Aorta (tissue), 5 donors: ENCODE measurements around the gene SLC25A28. TPM values are rescaled to one million over a fixed set of nuclear protein-coding genes. Genes with fewer than 3 reads are reported as not detected.

Experiments
- ATAC-seq: fragments of 200-7000 bp; cut with Tn5 transposase; one replicate; pipeline ENCODE4 v1.9.1; 2022; ENCODE audit warnings: moderate library complexity; ENCODE audit not compliant: low FRiP score
- DNase-seq, 2 donors: peaks; one replicate each; pipeline ENCODE4 v3.0.0-alpha.2; 2020
- H3K27ac ChIP-seq, 2 donors: one replicate each; pipeline ENCODE4 v1.5.1; 2013; ENCODE audit warnings: low read length in 2 of 2, mild to moderate bottlenecking in 2 of 2, moderate library complexity in 2 of 2, control low read depth in 1 of 2, inconsistent platforms in 1 of 2, low read depth in 1 of 2
- H3K27me3 ChIP-seq, 2 donors: one replicate each; pipeline ENCODE4 v1.6.1; 2013; ENCODE audit warnings: control low read depth in 1 of 2, low read length in 1 of 2, mild to moderate bottlenecking in 1 of 2, moderate library complexity in 1 of 2; ENCODE audit not compliant: insufficient read depth in 2 of 2, control insufficient read depth in 1 of 2
- H3K36me3 ChIP-seq, 2 donors: one replicate each; pipeline ENCODE4 v1.6.1; 2013; ENCODE audit warnings: control low read depth in 1 of 2, low read length in 1 of 2, mild to moderate bottlenecking in 1 of 2; ENCODE audit not compliant: insufficient read depth in 2 of 2, control insufficient read depth in 1 of 2
- H3K4me1 ChIP-seq, 2 donors: one replicate each; pipeline ENCODE4 v1.6.1; 2013; ENCODE audit warnings: low read length in 2 of 2, control low read depth in 1 of 2, mild to moderate bottlenecking in 1 of 2, moderate library complexity in 1 of 2; ENCODE audit not compliant: insufficient read depth in 2 of 2, control insufficient read depth in 1 of 2
- H3K4me3 ChIP-seq, 2 donors: one replicate each; pipeline ENCODE4 v1.5.1; 2013; ENCODE audit warnings: low read length in 2 of 2, control low read depth in 1 of 2, mild to moderate bottlenecking in 1 of 2
- H3K9me3 ChIP-seq: one replicate; pipeline ENCODE4 v1.6.1; 2013; ENCODE audit warnings: mild to moderate bottlenecking, low read length; ENCODE audit not compliant: control insufficient read depth
- WGBS, 2 donors: extraction: QIAGEN DNeasy Blood & Tissue Kit; methylation state at CpG; one replicate each; pipeline ENCODE4 v1.1.7; 2013; 5-methylcytosine and 5-hydroxymethylcytosine counted together
- intact Hi-C, 2 donors: fragments of 100-400 bp; cut with DNase I; formaldehyde crosslinking; loops; one replicate each; pipeline versions ENCODE4 v1.14.2 to v1.15.0; 2022
- polyA plus RNA-seq, 2 donors: library from polyadenylated mRNA; stranded (reverse); fragments of 200-250 nt; gene quantifications; one replicate each; pipeline ENCODE4 v1.2.3, GENCODE V29; 2013
- total RNA-seq, 2 donors: library from RNA; stranded (reverse); fragmentation: NEBNext Ultra II Directional; extraction: Animal tissue kit (Norgen Biotek cat#: 25700); gene quantifications; one replicate each; pipeline ENCODE4 v1.2.1, GENCODE V29; 2021
- donor health status: healthy with polysubstance abuse.
- donor health status: Bipolar disorder and iron deficiency.
- donor health status: DM: no; HTN: no; CAD: no.
- donor health status: DM: no; HTN: no; CAD: no.
- donor health status: DM: yes; HTN: yes; CAD: no.

SLC25A28 gene
- total and polyA plus RNA-seq, 4 donors = 40.4 to 157 (median 45.5) TPM

DNA sequence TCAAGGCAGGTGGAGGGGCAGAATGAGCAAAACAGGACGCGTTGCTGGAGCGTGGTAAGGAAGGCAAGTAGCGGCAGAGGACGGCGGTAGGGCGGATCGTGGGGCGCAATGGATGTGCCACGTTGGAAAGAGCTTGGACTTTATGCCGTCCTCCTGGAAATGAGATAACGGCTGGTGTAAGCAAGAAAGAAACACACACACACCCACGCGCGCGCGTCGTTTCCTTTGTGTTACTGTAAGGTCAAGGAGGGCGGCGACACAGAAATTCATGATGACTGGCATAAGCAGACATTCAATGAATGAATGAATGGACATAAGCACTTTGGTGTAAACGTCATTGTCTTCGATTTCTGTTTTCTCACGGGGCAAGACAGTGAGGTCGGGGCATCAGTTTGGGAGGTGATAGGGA is 38.4 kb upstream of the SLC25A28 start:
- no peaks in the 10 kb centered on the region for H3K9me3 ChIP-seq
- peak overlapping the region; percentile 1 to 88 for H3K4me3 ChIP-seq
- peak; percentile 63 to 88 for DNase-seq
- H3K4me1 ChIP-seq = no peaks in the 10 kb centered on the region
- WGBS, 2 donors = 6 to 8% methylated on average over 24 of the region's 24 CpGs
- H3K27ac ChIP-seq = no peak overlapping the region
- peak; percentile 31 for ATAC-seq
- intact Hi-C loops = loop anchor here (1.0 to 5.0 kb wide), 2 partner anchors 36 to 37 kb away; partner anchors contain the start of gene SLC25A28 (in 1 of the 2)
- no peaks in the 10 kb centered on the region for H3K27me3 ChIP-seq
- H3K36me3 ChIP-seq = no peaks in the 10 kb centered on the region

DNA sequence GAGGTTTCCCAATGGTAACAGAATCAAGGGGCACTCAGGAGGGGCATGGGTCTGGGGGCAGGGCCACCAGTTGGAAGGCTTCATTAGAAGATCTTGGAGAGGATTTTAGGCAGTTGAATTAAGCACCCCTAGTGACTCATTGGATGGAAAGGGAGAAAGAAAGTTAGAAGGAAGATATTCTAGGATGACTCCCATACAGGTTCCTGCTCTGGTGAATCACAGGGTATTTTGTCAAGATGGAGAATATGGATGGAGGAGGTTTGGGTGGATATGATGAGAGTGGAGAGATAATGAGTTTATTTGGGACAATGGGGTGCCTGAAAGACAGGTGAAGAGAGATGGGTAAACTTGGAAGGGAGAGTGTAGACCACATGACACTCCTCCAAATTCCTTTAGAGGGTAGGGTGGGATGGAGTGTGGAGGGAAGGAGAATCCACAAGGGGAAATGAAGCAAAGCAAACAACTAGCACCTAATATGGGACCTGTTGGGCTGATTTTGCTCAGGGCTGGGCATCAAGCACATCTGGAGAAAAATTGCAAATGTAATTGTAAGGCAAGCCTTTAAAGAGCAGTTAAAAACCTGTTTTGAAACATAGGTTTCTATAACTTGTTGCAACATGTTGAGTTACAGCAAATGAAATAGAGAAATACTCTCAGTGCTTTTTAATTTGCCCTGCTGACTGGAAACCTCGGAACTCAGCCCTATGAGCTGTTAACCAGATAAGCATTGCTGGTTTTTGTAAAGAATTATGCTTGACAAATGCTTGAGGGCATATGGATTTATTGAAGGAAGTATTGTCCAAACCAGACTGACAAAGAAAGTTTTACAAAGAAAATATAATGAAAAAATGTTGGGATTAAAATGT is 36.2 kb upstream of the SLC25A28 start:
- H3K9me3 ChIP-seq = no peaks in the 10 kb centered on the region
- no peaks in the 10 kb centered on the region for H3K36me3 ChIP-seq
- 0% methylated on average over 1 of the region's 1 CpG for WGBS, 2 donors
- DNase-seq (no peak), ATAC-seq (no peak)
- H3K27ac ChIP-seq = no peak overlapping the region
- H3K27me3 ChIP-seq = no peaks in the 10 kb centered on the region
- intact Hi-C loops = loop anchor here in 1 of 2 donors (5.0 kb wide), 1 partner anchor 34 kb away; the partner anchor contains the start of gene SLC25A28
- H3K4me1 ChIP-seq = no peaks in the 10 kb centered on the region
- H3K4me3 ChIP-seq = no peak overlapping the region

- intact Hi-C loops = loop anchor here in 1 of 2 donors (5.0 kb wide), 1 partner anchor 32 kb away; the partner anchor contains the start of gene SLC25A28
- Histone ChIP-seq H3K27ac (no peak overlapping the region), H3K36me3 (no peaks in the 10 kb centered on the region), H3K4me3 (no peak overlapping the region), H3K27me3 (no peaks in the 10 kb centered on the region), H3K4me1 (no peaks in the 10 kb centered on the region), H3K9me3 (no peaks in the 10 kb centered on the region)
- ATAC-seq = no peak
- WGBS, 2 donors = 84 to 88% methylated on average over 9 of the region's 9 CpGs
- DNase-seq = no peak
These were observed 34.3 kb upstream of the SLC25A28 start for GRCh38 chr10:99654390-99655175.

GRCh38 chr10:99652800-99653390 is 32.7 kb upstream of the SLC25A28 start:
- 92 to 94% methylated on average over 4 of the region's 4 CpGs for WGBS, 2 donors
- no peak overlapping the region for H3K4me3 ChIP-seq
- no peaks in the 10 kb centered on the region for H3K27me3 ChIP-seq

DNA sequence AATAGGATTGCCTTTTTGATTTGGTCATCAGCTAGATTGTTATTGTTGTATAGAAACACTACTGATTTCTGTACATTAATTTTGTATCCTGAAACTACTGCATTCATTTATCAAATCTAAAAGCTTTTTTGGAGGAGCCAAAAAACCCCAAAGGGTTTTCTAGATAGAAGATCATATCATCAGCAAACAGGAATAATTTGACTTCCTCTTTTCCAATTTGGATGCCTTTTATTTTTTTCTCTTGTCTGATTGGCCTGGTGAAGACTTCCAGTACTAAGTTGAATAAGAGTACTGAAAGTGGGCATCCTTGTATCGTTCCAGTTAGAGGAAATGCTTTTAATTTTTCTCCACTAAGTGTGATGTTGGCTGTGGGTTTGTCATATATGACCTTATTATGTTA is 28.5 kb upstream of the SLC25A28 start:
- Histone ChIP-seq H3K4me1 (no peaks in the 10 kb centered on the region), H3K27ac (no peak overlapping the region), H3K9me3 (no peaks in the 10 kb centered on the region), H3K27me3 (no peaks in the 10 kb centered on the region), H3K4me3 (no peak overlapping the region), H3K36me3 (no peaks in the 10 kb centered on the region)
- ATAC-seq (no peak), DNase-seq (no peak)
- intact Hi-C loops = no loop called here
- WGBS, 2 donors = 0% methylated on average over 1 of the region's 1 CpG

More at GRCh38 chr10:99652800-99653390, 32.7 kb upstream of the SLC25A28 start:
- no peaks in the 10 kb centered on the region for H3K36me3 ChIP-seq
- H3K9me3 ChIP-seq = no peaks in the 10 kb centered on the region
- intact Hi-C loops = no loop called here
- DNase-seq (no peak), ATAC-seq (no peak)
- no peak overlapping the region for H3K27ac ChIP-seq
- H3K4me1 ChIP-seq = no peaks in the 10 kb centered on the region

DNA sequence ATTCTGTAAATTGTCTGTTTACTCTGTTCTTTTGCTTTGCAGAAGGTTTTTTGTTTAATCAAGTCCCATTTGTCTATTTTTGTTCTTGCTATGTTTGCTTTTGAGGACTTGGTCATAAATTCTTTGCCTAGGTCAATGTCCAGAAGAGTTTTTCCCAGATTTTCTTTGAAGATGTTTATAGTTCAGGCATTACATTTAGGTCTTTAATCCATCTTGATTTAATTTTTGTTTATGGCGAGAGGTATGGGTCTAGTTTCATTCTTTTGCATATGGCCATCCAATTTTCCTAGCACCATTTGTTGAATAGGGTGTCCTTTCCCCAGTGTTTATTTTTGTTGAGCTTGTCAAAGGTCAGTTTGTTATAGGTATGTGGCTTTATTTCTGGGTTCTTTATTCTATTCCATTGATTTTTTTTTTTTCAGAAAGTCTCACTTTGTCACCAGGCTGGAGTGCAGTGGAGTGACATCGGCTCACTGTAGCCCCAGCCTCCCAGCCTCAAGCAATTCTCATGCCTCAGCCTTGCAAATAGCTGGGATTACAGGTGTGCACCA is 27.4 kb upstream of the SLC25A28 start:
- Histone ChIP-seq H3K4me3 (no peak overlapping the region), H3K36me3 (no peaks in the 10 kb centered on the region), H3K27me3 (no peaks in the 10 kb centered on the region), H3K4me1 (no peaks in the 10 kb centered on the region), H3K9me3 (no peaks in the 10 kb centered on the region), H3K27ac (no peak overlapping the region)
- intact Hi-C loops = no loop called here
- ATAC-seq (no peak), DNase-seq (no peak)
- WGBS, 2 donors = 85 to 94% methylated on average over 2 of the region's 2 CpGs

DNA sequence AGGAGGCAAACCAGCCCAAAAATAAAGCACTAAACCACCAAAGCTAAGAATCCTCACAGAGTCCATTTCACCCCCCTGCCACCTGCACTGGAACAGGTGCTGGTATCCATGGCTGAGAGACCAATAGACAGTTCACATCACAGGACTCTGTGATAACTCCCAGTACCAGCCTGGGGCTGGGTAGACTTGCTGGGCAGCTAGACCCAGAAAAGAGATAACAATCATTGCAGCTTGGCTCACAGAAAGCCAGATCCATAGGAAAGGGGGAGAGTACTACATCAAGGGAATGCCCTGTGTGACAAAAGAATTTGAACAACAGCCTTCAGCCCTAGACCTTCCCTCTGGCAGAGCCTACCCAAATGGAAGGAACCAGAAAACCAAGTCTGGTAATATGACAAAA is 13.6 kb upstream of the SLC25A28 start:
- no peaks in the 10 kb centered on the region for H3K36me3 ChIP-seq
- no peak overlapping the region for H3K4me3 ChIP-seq
- no peak overlapping the region for H3K27ac ChIP-seq
- H3K4me1 ChIP-seq = no peaks in the 10 kb centered on the region
- intact Hi-C loops = no loop called here
- no peak for DNase-seq
- no peaks in the 10 kb centered on the region for H3K9me3 ChIP-seq
- H3K27me3 ChIP-seq = no peaks in the 10 kb centered on the region
- no peak for ATAC-seq

DNA sequence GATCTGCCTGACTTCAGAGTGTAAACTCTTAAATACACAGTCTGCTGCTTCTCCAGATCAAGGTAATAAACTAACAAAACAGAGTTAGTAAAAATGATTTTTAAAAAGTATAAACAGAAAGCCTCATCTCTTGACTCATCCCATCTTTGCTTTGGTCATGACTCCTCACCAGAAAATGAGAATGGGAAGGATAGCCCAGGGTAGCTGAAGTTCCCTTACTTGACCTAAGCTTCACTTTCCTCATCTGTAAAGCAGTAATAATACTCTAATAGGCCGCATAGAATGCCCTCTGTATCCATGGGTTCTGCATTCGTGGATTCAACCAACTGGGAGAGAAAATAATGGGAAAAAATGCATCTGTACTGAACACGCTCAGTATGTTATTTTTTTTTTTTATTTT is 11.3 kb upstream of the SLC25A28 start:
- Histone ChIP-seq H3K27me3 (no peaks in the 10 kb centered on the region), H3K4me3 (no peak overlapping the region), H3K27ac (no peak overlapping the region), H3K9me3 (no peaks in the 10 kb centered on the region), H3K4me1 (no peaks in the 10 kb centered on the region), H3K36me3 (no peaks in the 10 kb centered on the region)
- intact Hi-C loops = no loop called here
- ATAC-seq = no peak
- WGBS, 2 donors = 84 to 88% methylated on average over 3 of the region's 3 CpGs
- DNase-seq = no peak
